Measurements from ENCODE around the gene FLVCR1. TPM values are rescaled to one million over a fixed set of nuclear protein-coding genes. Genes with fewer than 3 reads are reported as not detected.

FLVCR1 gene
- total RNA-seq (2012; rRNA removed), result 8.6 and 12.5 TPM in 2 replicates

DNA sequence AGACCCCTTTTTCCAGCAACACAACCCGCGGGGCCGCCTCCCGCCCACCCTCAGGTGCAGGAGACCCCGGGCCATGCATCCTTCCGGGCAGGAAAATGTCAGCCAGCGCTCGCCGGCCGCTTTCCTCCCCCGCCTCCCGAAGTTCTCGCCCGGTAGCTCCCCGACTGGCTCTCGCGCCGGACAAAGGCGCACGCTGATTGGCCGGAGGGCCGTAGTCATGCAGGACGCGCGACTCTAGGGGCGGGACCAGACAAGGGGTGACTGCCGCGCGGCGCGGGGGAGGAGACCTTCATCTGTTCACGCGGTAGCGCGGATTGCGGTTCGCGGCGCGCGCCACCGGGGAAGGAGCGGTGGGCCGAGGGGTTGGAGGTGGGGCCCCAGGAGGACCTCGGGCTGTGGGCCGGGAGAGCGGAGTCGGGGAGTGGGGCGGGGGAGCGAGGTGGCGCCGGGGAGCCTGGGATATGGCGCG is at the start of gene FLVCR1:
Gene FLVCR1 (plus strand): TSS at position 284 of the 469 bp plus-strand sequence. CDS start 178 bp downstream, at position 462.
- peak within 1 kb of the TSS; percentile 97 for H3K4me2 ChIP-seq (ENCODE audit: low read length)
- H3K9ac ChIP-seq (ENCODE audit: low read depth, low read length), result peak within 1 kb of the TSS; percentile 91
- H3K4me1 ChIP-seq (ENCODE audit: control insufficient read depth, insufficient read depth, low read length), result peaks cover 27% of the 10 kb centered on the region
- peaks cover 4% of the 10 kb centered on the region for H3K36me3 ChIP-seq (ENCODE audit: insufficient read depth, low read length)
- H3K4me3 ChIP-seq (ENCODE audit: low read length), result peak within 1 kb of the TSS; percentile 80
- H3K9me3 ChIP-seq (replicated peaks; ENCODE audit: low read length), result no peaks in the 10 kb centered on the region
- H3K27me3 ChIP-seq (ENCODE audit: control insufficient read depth, insufficient read depth, low read length), result no peaks in the 10 kb centered on the region

DNA sequence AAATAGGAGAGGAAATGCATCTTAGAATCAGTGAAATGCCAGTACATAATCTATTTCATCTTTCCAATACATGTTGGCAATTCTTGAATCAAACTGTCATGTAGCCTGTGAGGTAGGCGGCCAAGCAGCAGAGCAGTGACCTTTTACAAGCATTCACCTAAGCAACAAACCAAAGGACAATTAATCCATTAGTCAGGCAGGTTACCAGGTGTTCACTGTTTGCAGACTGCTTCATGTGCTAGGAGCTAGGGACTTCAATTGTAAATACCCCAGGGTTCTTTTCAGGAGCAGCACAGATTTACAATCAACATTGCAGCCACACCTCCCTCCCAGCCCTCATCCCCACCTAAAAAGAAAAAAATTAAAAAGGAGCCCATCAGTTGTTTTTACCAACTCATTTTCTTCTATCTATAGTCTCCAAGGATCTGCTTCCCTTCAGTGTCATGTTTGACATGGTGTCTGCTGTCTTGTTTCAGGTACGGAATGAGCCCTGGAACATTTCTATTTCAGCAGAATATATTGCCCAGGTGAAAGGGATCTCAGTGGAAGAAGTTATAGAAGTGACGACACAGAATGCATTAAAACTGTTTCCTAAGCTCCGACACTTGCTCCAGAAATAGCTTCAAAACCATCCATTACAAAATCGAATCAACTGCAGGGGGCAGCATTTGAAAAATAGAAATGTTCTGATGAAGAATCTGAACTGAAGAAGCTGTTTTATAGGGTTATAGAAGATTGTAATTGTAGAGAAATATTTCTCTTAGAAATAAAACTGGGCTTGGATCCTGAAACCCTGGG is 43.3 kb upstream of the FLVCR1 start:
- Histone ChIP-seq H3K36me3 (ENCODE audit: insufficient read depth, low read length) (no peaks in the 10 kb centered on the region), H3K4me3 (ENCODE audit: low read length) (no peak overlapping the region), H3K4me2 (ENCODE audit: low read length) (no peak overlapping the region), H3K27me3 (ENCODE audit: control insufficient read depth, insufficient read depth, low read length) (no peaks in the 10 kb centered on the region), H3K9me3 (replicated peaks; ENCODE audit: low read length) (no peaks in the 10 kb centered on the region), H3K9ac (ENCODE audit: low read depth, low read length) (no peak overlapping the region), H3K4me1 (ENCODE audit: control insufficient read depth, insufficient read depth, low read length) (peaks cover 7% of the 10 kb centered on the region)

DNA sequence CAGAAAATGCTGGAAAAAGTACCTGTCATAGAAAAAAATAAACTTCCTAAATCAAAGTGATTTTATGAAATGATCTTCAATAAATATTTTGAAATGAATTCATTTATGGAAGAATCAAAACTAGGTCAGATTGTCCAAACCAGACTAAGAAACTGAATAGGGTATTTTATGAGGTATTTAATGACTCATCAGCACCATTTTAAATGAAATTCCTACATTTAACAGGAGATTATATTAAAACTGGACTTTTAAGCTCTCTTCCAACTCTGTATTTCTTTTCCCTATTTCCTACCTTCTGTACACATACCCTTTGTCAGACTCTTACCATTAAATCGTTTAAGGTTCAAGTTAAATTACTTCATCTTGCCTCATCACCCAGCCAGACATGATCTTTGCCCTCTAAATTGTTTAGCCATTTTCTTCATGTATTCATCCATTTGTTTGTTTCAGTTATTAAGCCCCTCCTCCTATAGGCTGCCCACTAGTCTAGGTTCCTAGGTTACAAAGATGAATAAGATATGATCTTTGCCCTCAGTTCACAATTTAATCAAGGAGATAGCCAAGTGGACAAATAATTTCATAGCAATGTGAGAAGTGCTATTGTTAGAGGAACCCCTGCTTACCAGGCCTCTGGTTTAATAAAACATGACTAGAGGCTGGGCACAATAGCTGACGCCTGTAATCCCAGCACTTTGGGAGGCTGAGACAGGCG is 41.4 kb upstream of the FLVCR1 start:
- Histone ChIP-seq H3K4me3 (ENCODE audit: low read length) (no peak overlapping the region), H3K36me3 (ENCODE audit: insufficient read depth, low read length) (no peaks in the 10 kb centered on the region), H3K4me2 (ENCODE audit: low read length) (no peak overlapping the region), H3K9me3 (replicated peaks; ENCODE audit: low read length) (no peaks in the 10 kb centered on the region), H3K27me3 (ENCODE audit: control insufficient read depth, insufficient read depth, low read length) (no peaks in the 10 kb centered on the region), H3K4me1 (ENCODE audit: control insufficient read depth, insufficient read depth, low read length) (peaks cover 7% of the 10 kb centered on the region), H3K9ac (ENCODE audit: low read depth, low read length) (no peak overlapping the region)

DNA sequence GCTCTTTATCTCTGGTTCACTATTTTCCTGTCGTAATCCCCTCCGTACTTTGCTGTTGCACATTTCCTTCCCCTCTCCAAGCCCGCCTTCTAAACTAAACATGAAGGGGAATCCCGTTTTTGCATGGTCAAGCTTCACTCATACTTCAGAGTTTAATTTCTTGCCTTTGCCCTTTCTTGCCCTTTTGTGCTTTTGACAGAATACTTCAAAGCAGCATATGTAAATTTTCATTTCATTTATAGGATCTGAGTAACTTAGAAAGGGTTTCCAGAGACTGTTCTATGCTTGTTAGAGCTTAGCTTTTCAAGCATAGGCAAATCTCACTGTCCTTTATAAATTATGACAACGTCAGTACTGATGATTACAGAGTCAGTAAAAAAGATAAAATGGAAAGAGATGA is 38.3 kb upstream of the FLVCR1 start:
- Histone ChIP-seq H3K9ac (ENCODE audit: low read depth, low read length) (no peak overlapping the region), H3K27me3 (ENCODE audit: control insufficient read depth, insufficient read depth, low read length) (no peaks in the 10 kb centered on the region), H3K4me1 (ENCODE audit: control insufficient read depth, insufficient read depth, low read length) (peaks cover 7% of the 10 kb centered on the region), H3K9me3 (replicated peaks; ENCODE audit: low read length) (no peaks in the 10 kb centered on the region), H3K4me2 (ENCODE audit: low read length) (no peak overlapping the region), H3K36me3 (ENCODE audit: insufficient read depth, low read length) (no peaks in the 10 kb centered on the region), H3K4me3 (ENCODE audit: low read length) (no peak overlapping the region)

DNA sequence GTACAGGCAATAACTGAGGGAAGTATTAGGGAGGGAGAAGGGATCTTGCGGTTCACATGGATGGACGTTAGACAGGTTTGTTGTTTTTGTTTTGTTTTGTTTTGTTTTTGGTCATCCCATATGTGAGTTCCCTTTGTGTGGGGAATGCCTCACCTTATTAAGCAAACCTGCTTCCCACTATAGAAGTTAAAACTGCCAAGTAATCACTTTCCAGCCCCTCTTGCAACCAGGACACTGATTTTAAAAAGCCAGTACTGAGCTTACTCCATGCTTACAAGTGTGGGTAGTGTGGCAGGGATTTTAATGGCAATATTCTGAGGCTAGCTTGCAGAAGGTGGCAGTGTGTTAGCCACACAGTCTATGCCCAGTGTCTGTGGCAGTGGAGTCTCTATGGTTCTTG is 37.1 kb upstream of the FLVCR1 start:
- Histone ChIP-seq H3K9me3 (replicated peaks; ENCODE audit: low read length) (peaks cover 5% of the 10 kb centered on the region), H3K27me3 (ENCODE audit: control insufficient read depth, insufficient read depth, low read length) (no peaks in the 10 kb centered on the region), H3K9ac (ENCODE audit: low read depth, low read length) (no peak overlapping the region), H3K4me2 (ENCODE audit: low read length) (no peak overlapping the region), H3K36me3 (ENCODE audit: insufficient read depth, low read length) (no peaks in the 10 kb centered on the region), H3K4me3 (ENCODE audit: low read length) (no peak overlapping the region), H3K4me1 (ENCODE audit: control insufficient read depth, insufficient read depth, low read length) (peaks cover 7% of the 10 kb centered on the region)

DNA sequence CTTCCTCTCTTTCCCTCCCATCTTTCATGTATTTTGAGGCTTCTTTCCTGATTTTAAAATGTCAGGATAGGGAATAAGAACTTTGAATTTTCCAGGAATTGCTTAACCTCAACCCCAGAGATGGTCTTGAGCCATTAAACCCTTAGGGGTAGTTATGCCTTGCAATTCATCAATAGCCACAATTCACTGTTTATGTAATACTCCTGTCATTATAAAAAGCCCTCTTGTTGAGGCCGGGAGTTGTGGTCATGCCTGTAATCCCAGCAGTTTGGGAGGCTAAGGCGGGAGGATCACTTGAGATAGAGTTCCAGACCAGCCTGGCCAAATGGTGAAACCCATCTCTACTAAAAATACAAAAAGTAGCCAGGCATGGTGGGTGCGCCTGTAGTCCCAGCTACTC is 35.1 kb upstream of the FLVCR1 start:
- Histone ChIP-seq H3K27me3 (ENCODE audit: control insufficient read depth, insufficient read depth, low read length) (no peaks in the 10 kb centered on the region), H3K9me3 (replicated peaks; ENCODE audit: low read length) (peaks cover 7% of the 10 kb centered on the region), H3K4me2 (ENCODE audit: low read length) (no peak overlapping the region), H3K4me1 (ENCODE audit: control insufficient read depth, insufficient read depth, low read length) (no peaks in the 10 kb centered on the region), H3K36me3 (ENCODE audit: insufficient read depth, low read length) (no peaks in the 10 kb centered on the region), H3K4me3 (ENCODE audit: low read length) (no peak overlapping the region), H3K9ac (ENCODE audit: low read depth, low read length) (no peak overlapping the region)

DNA sequence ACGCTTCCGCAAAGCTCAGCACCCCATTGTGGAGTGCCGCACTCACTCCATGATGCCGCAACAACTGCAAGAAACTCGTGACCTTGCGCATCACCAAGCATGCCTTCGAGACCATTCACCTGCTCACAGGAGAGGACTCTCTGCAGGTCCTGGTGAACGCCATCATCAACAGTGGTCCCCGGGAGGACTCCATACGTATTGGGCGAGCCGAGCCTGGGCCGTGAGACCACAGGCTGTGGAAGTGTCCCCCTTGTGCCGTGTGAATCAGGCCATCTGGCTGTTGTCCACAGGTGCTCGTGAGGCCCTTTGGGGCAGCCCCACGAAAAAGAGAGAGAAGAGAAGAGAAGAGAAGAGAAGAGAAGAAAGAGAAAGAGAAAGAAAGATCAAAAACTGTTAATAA is 33.9 kb upstream of the FLVCR1 start:
- H3K4me1 ChIP-seq (ENCODE audit: control insufficient read depth, insufficient read depth, low read length), result no peaks in the 10 kb centered on the region
- no peak overlapping the region for H3K9ac ChIP-seq (ENCODE audit: low read depth, low read length)
- no peaks in the 10 kb centered on the region for H3K36me3 ChIP-seq (ENCODE audit: insufficient read depth, low read length)
- no peak overlapping the region for H3K4me3 ChIP-seq (ENCODE audit: low read length)
- no peaks in the 10 kb centered on the region for H3K27me3 ChIP-seq (ENCODE audit: control insufficient read depth, insufficient read depth, low read length)
- H3K9me3 ChIP-seq (replicated peaks; ENCODE audit: low read length), result peaks cover 7% of the 10 kb centered on the region
- H3K4me2 ChIP-seq (ENCODE audit: low read length), result no peak overlapping the region

DNA sequence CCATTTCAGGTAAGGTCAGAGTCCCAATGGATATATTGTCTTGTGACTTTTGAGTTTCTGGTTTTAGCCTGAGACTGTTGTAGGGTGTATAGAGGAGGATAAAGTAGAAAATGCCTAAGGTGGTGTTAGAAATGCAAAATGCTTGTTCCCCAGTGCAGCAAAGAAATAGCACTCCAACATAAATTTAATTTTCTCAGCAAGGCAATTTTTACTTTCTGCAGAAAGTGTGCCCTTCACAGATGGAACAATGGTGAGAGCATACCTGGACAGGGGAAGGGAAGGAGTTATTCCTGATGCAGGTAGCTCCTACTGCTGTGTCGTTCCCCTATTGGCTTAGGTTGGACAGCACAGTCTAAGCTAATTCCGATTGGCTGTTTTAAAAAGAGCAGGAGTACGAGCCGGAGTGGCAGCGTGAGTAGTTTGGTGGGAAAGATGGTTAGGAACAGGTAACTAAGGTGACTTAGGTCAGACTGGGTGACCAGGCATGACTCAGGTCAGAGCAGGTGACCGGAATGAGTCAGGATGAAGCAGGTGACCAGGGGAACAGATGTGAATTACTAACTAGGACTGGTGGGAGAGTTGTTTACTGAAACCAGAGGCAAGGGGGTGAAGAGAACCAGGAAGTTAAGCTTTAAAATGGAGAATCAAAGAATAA is 32.1 kb upstream of the FLVCR1 start:
- no peak overlapping the region for H3K4me2 ChIP-seq (ENCODE audit: low read length)
- H3K27me3 ChIP-seq (ENCODE audit: control insufficient read depth, insufficient read depth, low read length), result no peaks in the 10 kb centered on the region
- H3K36me3 ChIP-seq (ENCODE audit: insufficient read depth, low read length), result no peaks in the 10 kb centered on the region
- H3K4me3 ChIP-seq (ENCODE audit: low read length), result no peak overlapping the region
- H3K9me3 ChIP-seq (replicated peaks; ENCODE audit: low read length), result peaks cover 7% of the 10 kb centered on the region
- no peaks in the 10 kb centered on the region for H3K4me1 ChIP-seq (ENCODE audit: control insufficient read depth, insufficient read depth, low read length)
- no peak overlapping the region for H3K9ac ChIP-seq (ENCODE audit: low read depth, low read length)

DNA sequence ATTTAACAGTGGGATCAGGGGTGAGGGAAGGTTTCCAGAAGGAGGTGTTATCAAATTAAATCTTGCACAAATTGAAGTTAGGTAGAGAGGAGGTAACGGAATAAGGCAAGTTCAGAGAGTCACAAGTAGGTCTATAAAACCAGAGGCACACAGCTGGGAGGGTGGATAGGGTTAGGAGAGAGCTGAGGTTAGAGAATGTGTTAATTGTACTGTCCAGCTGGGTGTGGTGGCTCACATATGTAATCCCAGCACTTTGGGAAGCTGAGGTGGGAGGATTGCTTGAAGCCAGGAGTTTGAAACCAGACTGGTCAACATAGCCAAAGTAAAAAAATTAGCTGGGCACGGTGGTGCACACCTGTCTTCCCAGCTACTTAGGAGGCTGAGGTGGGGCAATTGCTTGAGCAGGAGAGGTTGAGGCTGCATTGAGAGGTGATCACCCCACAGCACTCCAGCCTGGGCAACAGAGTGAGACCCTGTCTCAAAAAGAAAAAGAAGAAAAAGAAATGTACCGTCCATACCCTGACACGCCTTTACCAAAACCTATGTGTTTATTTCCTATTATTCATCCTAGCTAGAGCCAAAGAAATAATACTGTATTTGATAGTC is 30.8 kb upstream of the FLVCR1 start:
- Histone ChIP-seq H3K4me1 (ENCODE audit: control insufficient read depth, insufficient read depth, low read length) (no peaks in the 10 kb centered on the region), H3K4me2 (ENCODE audit: low read length) (no peak overlapping the region), H3K4me3 (ENCODE audit: low read length) (no peak overlapping the region), H3K9me3 (replicated peaks; ENCODE audit: low read length) (peaks cover 7% of the 10 kb centered on the region), H3K9ac (ENCODE audit: low read depth, low read length) (no peak overlapping the region), H3K36me3 (ENCODE audit: insufficient read depth, low read length) (no peaks in the 10 kb centered on the region), H3K27me3 (ENCODE audit: control insufficient read depth, insufficient read depth, low read length) (no peaks in the 10 kb centered on the region)

DNA sequence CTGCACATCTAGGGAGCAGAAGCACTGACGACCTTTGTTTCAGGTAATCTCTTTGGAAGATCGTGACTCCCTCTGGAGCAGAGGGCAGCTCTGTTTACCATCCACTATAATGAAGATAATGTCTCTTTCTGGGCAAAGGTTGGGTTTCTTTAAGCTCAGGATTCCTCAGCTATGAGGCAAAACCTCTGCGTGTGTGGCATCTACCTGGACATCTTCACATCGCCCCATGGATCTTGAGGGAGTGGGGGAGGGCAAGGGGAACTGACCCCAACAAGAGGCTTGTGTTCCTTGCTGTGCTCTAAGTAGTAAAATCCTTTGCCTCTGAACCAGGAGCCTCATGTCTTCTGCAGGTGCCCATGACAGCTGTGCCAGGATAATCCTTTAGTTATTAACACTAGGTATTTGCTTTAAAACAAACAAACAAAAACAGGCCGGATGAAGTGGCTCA is 30.2 kb upstream of the FLVCR1 start:
- no peaks in the 10 kb centered on the region for H3K4me1 ChIP-seq (ENCODE audit: control insufficient read depth, insufficient read depth, low read length)
- no peak overlapping the region for H3K4me3 ChIP-seq (ENCODE audit: low read length)
- H3K27me3 ChIP-seq (ENCODE audit: control insufficient read depth, insufficient read depth, low read length), result no peaks in the 10 kb centered on the region
- H3K36me3 ChIP-seq (ENCODE audit: insufficient read depth, low read length), result no peaks in the 10 kb centered on the region
- H3K9me3 ChIP-seq (replicated peaks; ENCODE audit: low read length), result peaks cover 7% of the 10 kb centered on the region
- no peak overlapping the region for H3K4me2 ChIP-seq (ENCODE audit: low read length)
- no peak overlapping the region for H3K9ac ChIP-seq (ENCODE audit: low read depth, low read length)

DNA sequence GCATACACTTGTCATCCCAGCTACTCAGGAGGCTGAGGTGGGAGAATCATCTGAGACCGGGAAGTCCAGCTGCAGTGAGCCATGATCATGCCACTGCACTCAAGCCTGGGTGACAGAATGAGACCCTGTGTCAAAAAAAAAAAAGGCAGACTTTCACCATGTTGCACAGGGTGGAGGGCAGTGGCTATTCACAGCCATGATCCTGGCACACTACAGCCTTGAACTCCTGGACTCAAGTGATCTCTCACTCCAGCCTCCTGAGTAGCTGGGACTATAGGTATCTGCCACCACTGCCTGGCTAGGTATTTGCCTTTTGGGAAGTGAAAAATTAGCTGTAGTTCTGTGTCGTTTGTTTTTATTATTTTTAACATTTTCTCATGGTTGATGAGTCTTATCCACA is 29.7 kb upstream of the FLVCR1 start:
- Histone ChIP-seq H3K4me3 (ENCODE audit: low read length) (no peak overlapping the region), H3K4me1 (ENCODE audit: control insufficient read depth, insufficient read depth, low read length) (no peaks in the 10 kb centered on the region), H3K36me3 (ENCODE audit: insufficient read depth, low read length) (no peaks in the 10 kb centered on the region), H3K27me3 (ENCODE audit: control insufficient read depth, insufficient read depth, low read length) (no peaks in the 10 kb centered on the region), H3K9ac (ENCODE audit: low read depth, low read length) (no peak overlapping the region), H3K9me3 (replicated peaks; ENCODE audit: low read length) (peaks cover 7% of the 10 kb centered on the region), H3K4me2 (ENCODE audit: low read length) (no peak overlapping the region)

Measured in skeletal muscle satellite cell (primary cell).